Type B pancreatic cell (in vitro differentiated cells): ENCODE results near the gene PARP12. TPM values are rescaled to one million over a fixed set of nuclear protein-coding genes. Genes with fewer than 3 reads are reported as not detected.

Experiments used
- DNase-seq: peaks from one replicate; pipeline ENCODE4 v3.0.0; 2021; ENCODE audit warnings: mixed read lengths; ENCODE audit not compliant: unreplicated experiment; ENCODE audit errors: extremely low spot score
- H3K27ac Mint-ChIP-seq: 2 replicates; pipeline ENCODE4 v1.8.0; 2021; ENCODE audit warnings: mild to moderate bottlenecking, mixed read lengths
- H3K27me3 Mint-ChIP-seq: 2 replicates; pipeline ENCODE4 v1.8.0; 2021; ENCODE audit warnings: mixed read lengths
- H3K36me3 Mint-ChIP-seq: 2 replicates; pipeline ENCODE4 v1.8.0; 2021; ENCODE audit warnings: mixed read lengths
- H3K4me1 Mint-ChIP-seq: one replicate; pipeline ENCODE4 v1.8.0; 2021; ENCODE audit warnings: mixed read lengths; ENCODE audit not compliant: unreplicated experiment
- H3K4me3 Mint-ChIP-seq: 2 replicates; pipeline ENCODE4 v1.8.0; 2021; ENCODE audit warnings: mild to moderate bottlenecking, mixed read lengths
- H3K9me3 Mint-ChIP-seq: 2 replicates; pipeline ENCODE4 v1.8.0; 2021; ENCODE audit warnings: mixed read lengths
- total RNA-seq: library from RNA; stranded (reverse); gene quantifications from 2 replicates; pipeline ENCODE4 v1.2.1, GENCODE V29; 2021; ENCODE audit warnings: low replicate concordance
- TF ChIP-seq, protein P1 (sequence below): fragments of 200-600 bp; sonication (generic); conservative IDR thresholded peaks from 2 replicates; pipeline ENCODE4 v1.5.0; 2021; ENCODE audit warnings: antibody characterized with exemption, mild to moderate bottlenecking

Gene PARP12
- total RNA-seq, 1 donor from 2014 or later = 11.9 TPM

DNA sequence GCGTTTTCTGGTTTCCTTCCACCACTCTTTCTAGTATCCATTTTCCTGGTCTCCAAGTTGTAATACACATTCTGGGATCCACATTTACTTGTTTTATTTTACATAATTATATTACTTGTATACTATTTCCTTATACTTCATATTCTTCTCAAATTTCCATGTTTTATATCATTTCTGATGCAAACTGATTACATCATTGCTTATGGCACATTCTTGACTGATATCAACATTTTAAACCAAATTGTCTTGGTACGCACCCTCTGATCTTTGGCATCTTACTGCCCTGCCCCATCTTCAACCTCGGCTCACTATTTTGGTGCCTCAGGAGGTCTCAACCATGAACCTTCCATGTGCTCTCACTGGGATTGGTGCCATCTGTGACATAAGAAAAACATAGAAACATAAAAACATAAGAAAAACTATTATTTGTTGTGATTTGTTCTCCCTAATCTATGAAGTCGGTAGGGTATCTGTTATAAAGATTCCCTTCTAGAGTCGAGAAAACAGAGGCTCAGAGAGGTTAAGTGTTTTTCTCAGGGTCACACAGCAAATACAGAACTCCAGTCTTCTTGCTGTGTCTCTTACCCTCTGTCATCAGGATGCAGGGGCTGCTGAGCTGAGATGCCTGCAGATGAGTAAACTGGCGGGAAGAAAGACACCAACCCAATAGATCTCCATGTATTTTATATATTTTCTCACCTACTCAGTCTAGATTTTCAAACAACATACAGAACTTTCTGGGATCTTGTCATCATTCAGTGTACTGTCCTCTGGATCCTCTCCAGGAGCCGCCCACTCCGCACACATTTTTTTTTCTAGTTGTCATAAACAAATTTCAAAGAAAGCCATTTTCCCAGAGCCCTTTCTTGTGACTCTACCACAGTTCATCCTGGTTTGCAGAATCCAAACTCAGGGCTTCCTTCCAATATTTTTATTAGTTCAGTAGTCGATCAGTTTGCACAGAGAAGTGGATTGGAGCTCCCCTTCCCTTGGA, 79.5 kb downstream of the PARP12 start:
- H3K27me3 Mint-ChIP-seq = peaks cover 3% of the 10 kb centered on the region

DNA sequence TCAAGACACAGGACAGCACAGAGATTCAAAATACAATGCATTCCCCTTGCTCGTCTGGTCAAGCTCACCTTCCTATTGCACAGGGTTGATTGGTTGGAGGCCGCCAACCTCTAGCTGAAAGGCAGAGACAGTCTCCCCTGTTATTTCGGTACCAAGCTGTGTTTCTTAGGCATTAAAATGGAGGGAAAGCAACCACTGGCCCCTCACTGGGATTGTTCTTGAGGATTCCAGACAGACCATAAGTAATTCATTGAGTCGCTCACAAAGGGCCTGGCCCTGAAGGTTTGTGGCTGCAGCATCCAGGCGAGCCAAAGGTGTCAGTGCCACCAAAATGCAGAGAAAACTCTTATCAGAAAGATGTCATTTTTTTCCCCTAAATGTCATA, 81.2 kb downstream of the PARP12 start:
- TF ChIP-seq, protein P1, sequence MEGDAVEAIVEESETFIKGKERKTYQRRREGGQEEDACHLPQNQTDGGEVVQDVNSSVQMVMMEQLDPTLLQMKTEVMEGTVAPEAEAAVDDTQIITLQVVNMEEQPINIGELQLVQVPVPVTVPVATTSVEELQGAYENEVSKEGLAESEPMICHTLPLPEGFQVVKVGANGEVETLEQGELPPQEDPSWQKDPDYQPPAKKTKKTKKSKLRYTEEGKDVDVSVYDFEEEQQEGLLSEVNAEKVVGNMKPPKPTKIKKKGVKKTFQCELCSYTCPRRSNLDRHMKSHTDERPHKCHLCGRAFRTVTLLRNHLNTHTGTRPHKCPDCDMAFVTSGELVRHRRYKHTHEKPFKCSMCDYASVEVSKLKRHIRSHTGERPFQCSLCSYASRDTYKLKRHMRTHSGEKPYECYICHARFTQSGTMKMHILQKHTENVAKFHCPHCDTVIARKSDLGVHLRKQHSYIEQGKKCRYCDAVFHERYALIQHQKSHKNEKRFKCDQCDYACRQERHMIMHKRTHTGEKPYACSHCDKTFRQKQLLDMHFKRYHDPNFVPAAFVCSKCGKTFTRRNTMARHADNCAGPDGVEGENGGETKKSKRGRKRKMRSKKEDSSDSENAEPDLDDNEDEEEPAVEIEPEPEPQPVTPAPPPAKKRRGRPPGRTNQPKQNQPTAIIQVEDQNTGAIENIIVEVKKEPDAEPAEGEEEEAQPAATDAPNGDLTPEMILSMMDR = no peak
- no peaks in the 10 kb centered on the region for H3K9me3 Mint-ChIP-seq
- H3K4me3 Mint-ChIP-seq = no peak overlapping the region
- no peaks in the 10 kb centered on the region for H3K36me3 Mint-ChIP-seq
- H3K4me1 Mint-ChIP-seq = peaks cover 15% of the 10 kb centered on the region
- DNase-seq = no peak
- H3K27me3 Mint-ChIP-seq = peaks cover 3% of the 10 kb centered on the region
- H3K27ac Mint-ChIP-seq = no peak overlapping the region

More for the DNA sequence above, 79.5 kb downstream of the PARP12 start:
- H3K9me3 Mint-ChIP-seq = no peaks in the 10 kb centered on the region
- DNase-seq = no peak
- no peaks in the 10 kb centered on the region for H3K36me3 Mint-ChIP-seq
- no peak overlapping the region for H3K27ac Mint-ChIP-seq
- H3K4me1 Mint-ChIP-seq = peaks cover 20% of the 10 kb centered on the region
- TF ChIP-seq, protein P1 = no peak
- no peak overlapping the region for H3K4me3 Mint-ChIP-seq

DNA sequence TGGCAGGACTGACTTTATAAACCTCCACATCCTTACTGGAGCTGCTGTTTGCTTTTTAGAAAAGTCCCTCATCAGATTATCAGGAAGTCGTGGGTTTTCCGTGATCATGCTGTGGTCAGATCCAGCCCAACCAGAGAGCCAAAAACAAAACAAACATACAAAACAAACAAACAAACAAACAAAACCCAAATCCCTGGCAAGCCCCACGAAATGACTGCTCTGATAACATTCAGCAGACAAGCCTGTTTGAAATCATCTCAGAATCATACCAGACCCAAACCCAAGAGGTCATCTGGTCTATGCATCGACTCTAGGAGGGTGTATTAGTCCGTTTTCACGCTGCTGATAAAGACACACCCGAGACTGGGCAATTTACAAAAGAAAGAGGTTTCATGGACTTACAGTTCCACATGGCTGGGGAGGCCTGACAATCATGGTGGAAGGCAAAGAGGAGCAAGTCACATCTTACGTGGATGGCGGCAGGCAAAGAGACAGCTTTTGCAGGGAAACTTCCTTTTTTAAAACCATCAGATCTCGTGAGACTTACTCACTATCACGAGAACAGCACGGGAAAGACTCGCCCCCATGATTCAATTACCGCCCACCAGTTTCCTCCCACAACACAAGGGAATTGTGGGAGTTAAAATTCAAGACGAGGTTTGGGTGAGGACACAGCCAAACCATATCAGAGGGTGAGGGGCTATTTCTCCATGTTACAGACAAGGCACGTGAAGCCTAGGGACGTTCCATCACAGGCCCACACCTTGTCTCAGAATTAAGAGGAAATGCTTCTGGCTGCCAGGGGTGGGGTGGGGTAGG, 85.7 kb downstream of the PARP12 start:
- Mint-ChIP-seq H3K27ac (no peak overlapping the region), H3K4me1 (peaks cover 30% of the 10 kb centered on the region), H3K27me3 (peaks cover 5% of the 10 kb centered on the region), H3K4me3 (no peak overlapping the region), H3K36me3 (no peaks in the 10 kb centered on the region), H3K9me3 (no peaks in the 10 kb centered on the region)
- TF ChIP-seq, protein P1 = no peak
- DNase-seq = no peak

DNA sequence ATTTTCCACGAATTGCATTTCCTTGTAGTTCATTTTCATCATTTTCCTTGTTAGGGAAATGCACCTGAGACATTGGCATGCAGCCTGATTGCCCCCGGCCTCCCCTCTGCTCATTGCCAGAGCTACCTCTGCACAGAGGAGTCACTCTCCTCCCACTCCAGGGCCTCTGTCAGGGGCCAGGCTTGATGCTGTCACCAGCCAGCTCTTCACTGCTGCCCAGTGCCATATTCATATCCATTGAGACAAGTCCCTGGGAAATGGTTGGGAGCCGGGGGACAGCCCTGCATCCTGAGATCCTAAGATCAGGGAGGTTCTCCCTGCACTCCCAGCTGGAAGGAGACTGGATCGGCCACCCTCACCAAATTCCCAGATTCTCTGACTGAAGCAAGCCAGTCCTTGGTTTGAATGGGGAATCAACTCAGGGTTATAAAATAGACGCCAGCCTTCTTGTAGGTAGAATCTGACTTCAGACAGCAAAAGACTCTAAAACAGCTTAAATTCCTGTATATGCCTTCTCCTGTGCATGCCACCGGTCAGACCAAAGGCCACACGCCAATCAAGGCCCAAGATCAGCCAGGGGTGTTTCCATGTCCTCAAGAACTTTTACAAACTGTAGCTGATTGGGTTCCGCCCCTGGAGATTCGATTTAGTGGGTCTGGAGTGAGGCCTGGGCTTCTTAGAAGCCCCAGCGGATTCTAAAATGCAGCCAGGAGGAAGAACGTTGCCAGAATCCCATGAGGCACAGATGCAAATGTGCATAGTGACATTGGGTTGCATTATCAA, 86.5 kb downstream of the PARP12 start:
- Mint-ChIP-seq H3K27me3 (peaks cover 5% of the 10 kb centered on the region), H3K9me3 (no peaks in the 10 kb centered on the region), H3K4me1 (peaks cover 26% of the 10 kb centered on the region), H3K4me3 (no peak overlapping the region), H3K27ac (no peak overlapping the region), H3K36me3 (no peaks in the 10 kb centered on the region)
- DNase-seq = no peak
- TF ChIP-seq, protein P1 = no peak

DNA sequence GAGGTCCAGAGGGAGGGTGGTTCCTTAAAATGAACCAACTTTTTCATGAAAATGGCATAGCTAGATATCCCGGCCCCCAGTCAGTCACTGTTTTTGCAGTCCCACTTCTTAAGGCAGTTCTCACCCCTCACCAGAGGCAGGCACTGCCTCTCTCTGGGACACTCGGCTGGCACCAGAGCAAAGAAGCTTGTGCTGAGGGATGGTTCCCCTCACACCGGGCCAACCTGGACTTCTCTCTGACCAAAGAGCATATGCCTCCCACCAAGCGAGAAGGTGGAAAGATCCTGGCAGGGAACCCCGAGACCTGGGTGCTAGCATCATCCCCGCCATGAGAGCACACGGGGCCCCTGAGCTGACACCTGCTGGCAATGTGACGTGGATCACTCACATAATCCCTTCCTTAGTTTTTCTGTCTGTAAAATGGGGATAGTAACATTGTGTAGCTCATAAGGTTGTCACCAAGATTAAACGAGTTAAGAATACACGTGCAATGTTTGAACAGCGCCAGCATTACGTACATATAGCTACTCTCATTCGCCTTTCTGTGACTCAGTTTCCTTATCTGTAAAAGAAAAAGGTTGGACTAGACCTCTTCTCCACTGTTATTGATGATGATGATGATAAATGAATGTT, 88.5 kb downstream of the PARP12 start:
- no peak overlapping the region for H3K4me3 Mint-ChIP-seq
- TF ChIP-seq, protein P1 = no peak
- H3K36me3 Mint-ChIP-seq = no peaks in the 10 kb centered on the region
- no peak overlapping the region for H3K27ac Mint-ChIP-seq
- no peaks in the 10 kb centered on the region for H3K9me3 Mint-ChIP-seq
- H3K27me3 Mint-ChIP-seq = peaks cover 5% of the 10 kb centered on the region
- no peak for DNase-seq
- H3K4me1 Mint-ChIP-seq = peaks cover 19% of the 10 kb centered on the region
